Bronchial epithelial cell (primary cell): ENCODE results near the gene TSC22D4. TPM values are rescaled to one million over a fixed set of nuclear protein-coding genes. Genes with fewer than 3 reads are reported as not detected.

Experiments
- DNase-seq: peaks from one replicate; pipeline ENCODE4 v3.0.0-alpha.2; 2010; ENCODE audit warnings: low read depth
- FAIRE-seq: peaks from 2 replicates; lab custom pipeline; 2011; peaks lifted over from hg19 to GRCh38; lab: Jason Lieb, UNC
- H3K27me3 ChIP-seq: 2 replicates; pipeline ENCODE4 v1.5.1; 2011; ENCODE audit warnings: low read length; ENCODE audit not compliant: control insufficient read depth, insufficient read depth
- H3K36me3 ChIP-seq: 2 replicates; pipeline ENCODE4 v1.5.1; 2011; ENCODE audit warnings: low read length; ENCODE audit not compliant: control insufficient read depth, insufficient read depth
- H3K4me3 ChIP-seq: 2 replicates; pipeline ENCODE4 v1.5.1; 2011; ENCODE audit warnings: mild to moderate bottlenecking, low read depth, low read length, control low read depth
- total RNA-seq: library from RNA; depleted of rRNA; stranded (reverse); fragments of >200 nt; gene quantifications from 2 replicates; pipeline ENCODE4 v1.2.1, GENCODE V29; 2014
- TF ChIP-seq, protein P1 (sequence below): IDR thresholded peaks from 2 replicates; pipeline ENCODE4 v1.5.1; 2011; ENCODE audit warnings: mild to moderate bottlenecking, moderate library complexity, low read length, control low read depth, inconsistent platforms; ENCODE audit not compliant: insufficient read depth, severe bottlenecking

The TSC22D4 gene
- total RNA-seq, 1 donor from 2014 or later = 7.6 TPM

DNA sequence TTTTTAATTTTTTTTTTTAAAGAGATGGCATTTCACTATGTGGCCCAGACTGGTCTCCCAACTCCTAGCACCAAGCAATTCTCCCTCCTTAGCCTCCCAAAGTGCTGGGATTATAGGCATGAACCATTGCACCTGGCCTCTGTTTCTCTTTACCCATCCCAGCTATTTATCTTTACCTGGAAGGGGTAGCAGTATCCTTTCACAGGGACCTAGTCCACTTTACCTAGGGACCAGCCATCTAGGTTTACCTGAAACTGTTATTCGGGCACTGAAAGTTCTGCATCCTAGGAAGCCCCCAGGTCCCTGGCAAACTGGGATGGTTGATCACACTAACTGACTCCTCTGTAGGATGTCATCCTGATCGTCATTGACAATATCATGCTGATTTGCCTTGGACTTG, 38.3 kb upstream of the TSC22D4 start:
- Histone ChIP-seq H3K4me3 (no peak overlapping the region), H3K36me3 (no peaks in the 10 kb centered on the region), H3K27me3 (no peaks in the 10 kb centered on the region)
- TF ChIP-seq, protein P1, sequence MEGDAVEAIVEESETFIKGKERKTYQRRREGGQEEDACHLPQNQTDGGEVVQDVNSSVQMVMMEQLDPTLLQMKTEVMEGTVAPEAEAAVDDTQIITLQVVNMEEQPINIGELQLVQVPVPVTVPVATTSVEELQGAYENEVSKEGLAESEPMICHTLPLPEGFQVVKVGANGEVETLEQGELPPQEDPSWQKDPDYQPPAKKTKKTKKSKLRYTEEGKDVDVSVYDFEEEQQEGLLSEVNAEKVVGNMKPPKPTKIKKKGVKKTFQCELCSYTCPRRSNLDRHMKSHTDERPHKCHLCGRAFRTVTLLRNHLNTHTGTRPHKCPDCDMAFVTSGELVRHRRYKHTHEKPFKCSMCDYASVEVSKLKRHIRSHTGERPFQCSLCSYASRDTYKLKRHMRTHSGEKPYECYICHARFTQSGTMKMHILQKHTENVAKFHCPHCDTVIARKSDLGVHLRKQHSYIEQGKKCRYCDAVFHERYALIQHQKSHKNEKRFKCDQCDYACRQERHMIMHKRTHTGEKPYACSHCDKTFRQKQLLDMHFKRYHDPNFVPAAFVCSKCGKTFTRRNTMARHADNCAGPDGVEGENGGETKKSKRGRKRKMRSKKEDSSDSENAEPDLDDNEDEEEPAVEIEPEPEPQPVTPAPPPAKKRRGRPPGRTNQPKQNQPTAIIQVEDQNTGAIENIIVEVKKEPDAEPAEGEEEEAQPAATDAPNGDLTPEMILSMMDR = no peak
- DNase-seq = no peak
- FAIRE-seq = no peak

DNA sequence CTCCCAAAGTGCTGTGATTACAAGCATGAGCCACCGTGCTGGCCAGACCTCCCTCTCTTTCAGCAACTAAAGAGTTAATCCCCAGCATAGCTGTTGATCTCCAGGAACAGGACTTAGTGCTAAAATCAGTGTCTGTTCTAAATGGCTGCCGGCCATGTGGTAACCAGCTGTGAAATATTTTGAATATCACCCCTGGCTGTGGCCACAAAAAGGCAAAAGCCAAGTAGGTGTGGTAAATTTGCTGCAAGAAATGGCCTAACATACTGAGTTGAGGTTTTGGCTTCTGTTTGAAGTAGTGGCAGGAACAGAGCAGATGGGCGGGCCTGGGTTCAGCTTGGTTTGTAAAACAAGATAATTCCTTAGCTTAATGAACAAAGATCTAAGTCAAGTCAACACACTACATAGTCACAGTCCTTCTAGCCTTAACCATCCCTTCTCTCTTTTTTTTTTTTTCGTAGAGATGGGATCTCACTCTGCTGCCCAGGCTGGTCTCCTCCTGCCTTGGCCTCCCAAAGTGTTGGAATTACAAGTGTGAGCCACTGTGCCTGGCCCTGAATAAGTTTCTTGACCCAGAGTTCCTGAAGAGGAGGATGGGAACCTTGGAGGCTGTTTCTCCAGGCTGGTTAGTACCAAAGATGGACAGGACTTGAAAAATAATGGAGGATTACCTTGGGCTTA, 37.3 kb upstream of the TSC22D4 start:
- H3K27me3 ChIP-seq = no peaks in the 10 kb centered on the region
- H3K36me3 ChIP-seq = no peaks in the 10 kb centered on the region
- TF ChIP-seq, protein P1 = no peak
- FAIRE-seq (no peak), DNase-seq (no peak)
- H3K4me3 ChIP-seq = no peak overlapping the region

GRCh38 chr7:100515072-100515532, 36.1 kb upstream of the TSC22D4 start:
- TF ChIP-seq, protein P1 = no peak
- DNase-seq (peak; percentile 60), FAIRE-seq (no peak)

DNA sequence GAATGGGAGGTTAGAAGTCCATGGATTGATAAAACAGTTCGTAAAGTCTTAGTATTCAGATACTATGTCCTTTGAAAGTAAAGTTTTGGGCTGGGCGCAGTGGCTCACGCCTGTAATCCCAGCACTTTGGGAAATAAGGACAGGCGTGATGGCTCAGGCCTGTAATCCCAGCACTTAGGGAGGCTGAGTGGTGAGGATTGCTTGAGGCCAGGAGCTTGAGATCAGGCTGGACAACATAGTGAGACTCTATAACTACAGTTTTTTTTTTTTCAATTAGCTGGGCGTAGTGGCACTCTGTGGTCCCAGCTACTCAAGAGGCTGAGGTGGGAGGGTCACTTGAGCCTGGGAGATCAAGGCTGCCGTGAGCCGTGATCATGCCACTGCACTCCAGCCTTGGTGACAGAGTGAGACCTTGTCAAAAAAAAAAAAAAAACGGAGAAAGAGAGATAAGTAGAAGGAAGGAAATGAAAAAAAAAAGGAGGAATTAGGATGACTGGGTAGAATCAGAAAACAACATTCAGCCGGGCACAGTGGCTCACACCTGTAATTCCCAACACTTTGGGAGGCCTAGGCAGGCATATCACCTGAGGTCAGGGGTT, 34.3 kb upstream of the TSC22D4 start:
- Histone ChIP-seq H3K4me3 (no peak overlapping the region), H3K36me3 (no peaks in the 10 kb centered on the region), H3K27me3 (no peaks in the 10 kb centered on the region)
- FAIRE-seq = no peak
- TF ChIP-seq, protein P1 = no peak
- DNase-seq = no peak

More at GRCh38 chr7:100515072-100515532, 36.1 kb upstream of the TSC22D4 start:
- Histone ChIP-seq H3K36me3 (no peaks in the 10 kb centered on the region), H3K27me3 (no peaks in the 10 kb centered on the region), H3K4me3 (no peak overlapping the region)

DNA sequence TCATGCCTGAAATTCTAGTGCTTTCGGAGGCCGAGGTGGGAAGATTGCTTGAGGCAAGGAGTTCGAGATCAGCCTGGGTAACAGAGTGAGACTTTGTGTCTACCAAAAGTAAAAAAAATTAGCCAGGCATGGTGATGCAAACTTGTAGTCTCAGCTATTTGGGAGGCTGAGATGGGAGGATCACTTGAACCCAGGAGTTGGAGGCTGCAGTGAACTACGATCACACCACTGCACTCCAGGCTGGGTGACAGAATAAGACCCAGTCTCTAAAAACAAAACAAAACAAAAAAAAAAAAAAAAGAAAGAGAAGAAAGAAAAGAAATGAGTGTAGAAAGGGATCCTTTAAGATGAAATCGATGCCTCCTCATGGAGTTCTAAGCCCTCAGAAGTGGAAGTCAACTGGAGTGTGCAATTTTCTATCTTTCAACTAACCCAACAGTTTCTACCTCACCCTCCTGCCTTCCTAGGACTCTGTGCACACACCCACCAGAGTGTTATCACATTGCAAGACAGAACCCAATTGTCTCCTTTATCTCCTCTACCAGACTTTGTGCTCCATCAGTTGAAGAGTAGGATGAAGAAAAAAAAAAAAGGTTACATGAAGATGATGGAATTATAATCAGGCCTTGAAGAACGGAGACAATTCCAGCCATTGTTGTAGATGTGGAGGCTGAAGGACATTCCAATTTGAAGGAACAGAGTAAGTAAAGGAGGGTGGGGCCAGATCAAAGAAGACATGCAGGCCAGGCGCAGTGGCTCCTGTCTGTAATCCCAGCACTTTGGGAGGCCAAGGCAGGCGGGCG, 31.6 kb upstream of the TSC22D4 start:
- H3K36me3 ChIP-seq = no peaks in the 10 kb centered on the region
- FAIRE-seq = no peak
- no peak overlapping the region for H3K4me3 ChIP-seq
- TF ChIP-seq, protein P1 = no peak
- H3K27me3 ChIP-seq = no peaks in the 10 kb centered on the region
- DNase-seq = no peak
